Spleen (tissue), 7 donors: ENCODE measurements around the gene SLC29A2.

Experiments
- CTCF ChIP-seq, 11 experiments: fragments of 200-600 bp in 7 of 11; fragments of 450-650 bp in 4 of 11; sonication (generic) in 4 of 11; IDR thresholded peaks in 8 of 11; conservative IDR thresholded peaks in 3 of 11; 1 replicate in 7 of 11; 2 replicates in 4 of 11; pipeline versions ENCODE4 v1.4.0 to v1.8.0; 2016 to 2021; ENCODE audit warnings: antibody characterized with exemption in 11 of 11, inconsistent platforms in 4 of 11, mild to moderate bottlenecking in 1 of 11
- POLR2A ChIP-seq, 3 donors: fragments of 450-650 bp; IDR thresholded peaks; one replicate each; pipeline ENCODE4 v1.5.1; 2017; ENCODE audit warnings: antibody characterized with exemption in 3 of 3, mild to moderate bottlenecking in 1 of 3
- donor health status: DM: no; HTN: no; CAD: no; lungs with moderate emphysema.
- donor health status: DM: no; HTN: no; CAD: no.
- donor health status: DM: no; HTN: no; CAD: no.

GRCh38 chr11:66386171-66387069 is 14.9 kb upstream of the SLC29A2 start:
- peak; percentile 58 to 92 (median 88) for TF ChIP-seq CTCF (IDR thresholded peaks at IDR 0.05 in 8 of 11, conservative IDR thresholded peaks at IDR 0.05 in 3 of 11)
- no peak for TF ChIP-seq POLR2A (IDR thresholded peaks at IDR 0.05)
